MM.1S (cell line): ENCODE measurements around the gene MICU2.

ENCODE experiments used
- DNase-seq: peaks from one replicate; pipeline ENCODE4 v3.0.0-alpha.2; 2015
- H2AFZ ChIP-seq: fragments of 300-600 bp; sonication (generic); 2 replicates; pipeline ENCODE4 v1.6.0; 2016; ENCODE audit warnings: antibody characterized with exemption, low read length
- H3F3A ChIP-seq: fragments of 300-600 bp; sonication (generic); 2 replicates; pipeline ENCODE4 v1.6.1; 2016; ENCODE audit warnings: mild to moderate bottlenecking, antibody characterized with exemption, low read length, moderate library complexity, mixed read lengths; ENCODE audit not compliant: insufficient read depth
- H3K27ac ChIP-seq: fragments of 300-600 bp; sonication (generic); 2 replicates; pipeline ENCODE4 v1.5.1; 2016; ENCODE audit warnings: mild to moderate bottlenecking, low read length
- H3K27me3 ChIP-seq: fragments of 300-600 bp; sonication (generic); replicated peaks from 2 replicates; pipeline ENCODE4 v1.6.0; 2016; ENCODE audit warnings: low read length; ENCODE audit not compliant: insufficient read depth
- H3K36me3 ChIP-seq: fragments of 300-600 bp; sonication (generic); replicated peaks from 2 replicates; pipeline ENCODE4 v1.6.1; 2016; ENCODE audit warnings: mild to moderate bottlenecking, low read length, mixed read lengths; ENCODE audit not compliant: insufficient read depth
- H3K4me1 ChIP-seq: fragments of 300-600 bp; sonication (generic); 2 replicates; pipeline ENCODE4 v1.6.1; 2016; ENCODE audit warnings: low read length, mixed read lengths
- H3K4me2 ChIP-seq: fragments of 300-600 bp; sonication (generic); 2 replicates; pipeline ENCODE4 v1.6.0; 2016; ENCODE audit warnings: low read depth, low read length
- H3K4me3 ChIP-seq: fragments of 300-600 bp; sonication (generic); 2 replicates; pipeline ENCODE4 v1.5.1; 2016; ENCODE audit warnings: low read length, mixed read lengths
- H3K79me2 ChIP-seq: fragments of 300-600 bp; sonication (generic); 2 replicates; pipeline ENCODE4 v1.6.1; 2016; ENCODE audit warnings: mixed run types, low read length, mixed read lengths
- H3K9ac ChIP-seq: fragments of 300-600 bp; sonication (generic); 2 replicates; pipeline ENCODE4 v1.6.1; 2016; ENCODE audit warnings: low read length, mixed read lengths
- H3K9me2 ChIP-seq: fragments of 300-600 bp; sonication (generic); replicated peaks from 2 replicates; pipeline ENCODE4 v1.6.1; 2016; ENCODE audit warnings: mild to moderate bottlenecking, low read length, mixed read lengths; ENCODE audit not compliant: insufficient read depth
- H3K9me3 ChIP-seq: fragments of 300-600 bp; sonication (generic); replicated peaks from 2 replicates; pipeline ENCODE4 v1.6.1; 2016; ENCODE audit warnings: mild to moderate bottlenecking, low read length, mixed read lengths; ENCODE audit not compliant: insufficient read depth
- H4K20me1 ChIP-seq: fragments of 300-600 bp; sonication (generic); 2 replicates; pipeline ENCODE4 v1.6.1; 2016; ENCODE audit warnings: mild to moderate bottlenecking, low read length, moderate library complexity, mixed read lengths; ENCODE audit not compliant: insufficient read depth
- EZH2 ChIP-seq: fragments of 300-600 bp; sonication (generic); optimal IDR thresholded peaks from 2 replicates; pipeline ENCODE3; 2017; ENCODE audit warnings: low read depth, mild to moderate bottlenecking, antibody characterized with exemption, low read length, mixed read lengths
- EZH2phosphoT487 ChIP-seq: fragments of 300-600 bp; sonication (generic); IDR thresholded peaks from 2 replicates; pipeline ENCODE4 v1.6.1; 2018; ENCODE audit warnings: antibody characterized with exemption, low read length
- TF ChIP-seq, protein P1 (sequence below): fragments of 300-600 bp; sonication (generic); IDR thresholded peaks from 2 replicates; pipeline ENCODE4 v1.5.1; 2016; ENCODE audit warnings: antibody characterized with exemption, low read length, mixed read lengths

Gene MICU2

DNA sequence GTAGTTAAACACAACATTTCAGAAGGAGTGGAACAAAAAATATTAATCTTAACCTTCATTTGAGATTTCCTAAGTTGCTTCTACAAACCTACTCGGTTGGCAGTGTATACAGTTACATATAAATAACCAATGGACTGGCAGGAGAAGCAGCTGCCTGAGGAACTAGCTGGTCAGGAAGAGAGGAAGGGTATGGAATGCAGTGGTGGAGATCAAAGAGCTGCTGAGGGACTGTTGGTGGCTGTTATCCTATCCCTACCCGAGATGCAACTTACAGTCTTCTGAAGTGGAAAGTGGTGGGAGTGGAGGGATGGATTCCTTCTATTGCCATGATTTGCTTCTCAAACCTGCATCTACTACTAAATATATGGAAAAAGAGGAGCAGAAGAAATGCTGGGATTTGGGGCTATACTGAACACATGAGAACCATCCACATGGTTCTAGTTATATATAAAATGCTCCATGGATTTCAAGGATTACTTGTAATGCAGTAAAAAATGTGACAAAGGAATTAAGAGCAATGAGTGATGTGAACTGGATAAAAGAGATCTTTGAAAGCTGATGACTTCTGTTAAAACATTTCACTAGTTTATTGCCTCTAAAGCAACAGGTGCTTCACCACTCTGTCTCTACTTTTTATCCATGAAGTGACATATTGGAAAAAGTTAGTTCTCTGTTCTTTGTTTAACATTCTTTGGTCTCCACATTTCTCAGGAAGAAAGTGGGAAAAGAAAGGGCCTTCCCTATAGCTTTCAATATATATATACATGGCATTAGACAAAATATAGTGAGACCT lies 29.9 kb downstream of the MICU2 start:
- no peak for DNase-seq
- Histone ChIP-seq H3K4me2 (no peak overlapping the region), H3K27me3 (no peaks in the 10 kb centered on the region), H3K27ac (no peak overlapping the region), H3K9ac (no peak overlapping the region), H3K9me3 (no peaks in the 10 kb centered on the region), H3F3A (no peaks in the 10 kb centered on the region), H3K9me2 (no peaks in the 10 kb centered on the region), H2AFZ (no peak overlapping the region), H4K20me1 (no peaks in the 10 kb centered on the region), H3K4me1 (no peaks in the 10 kb centered on the region), H3K4me3 (no peak overlapping the region), H3K79me2 (no peaks in the 10 kb centered on the region), H3K36me3 (no peaks in the 10 kb centered on the region)
- no peak for TF ChIP-seq EZH2
- TF ChIP-seq, protein P1, sequence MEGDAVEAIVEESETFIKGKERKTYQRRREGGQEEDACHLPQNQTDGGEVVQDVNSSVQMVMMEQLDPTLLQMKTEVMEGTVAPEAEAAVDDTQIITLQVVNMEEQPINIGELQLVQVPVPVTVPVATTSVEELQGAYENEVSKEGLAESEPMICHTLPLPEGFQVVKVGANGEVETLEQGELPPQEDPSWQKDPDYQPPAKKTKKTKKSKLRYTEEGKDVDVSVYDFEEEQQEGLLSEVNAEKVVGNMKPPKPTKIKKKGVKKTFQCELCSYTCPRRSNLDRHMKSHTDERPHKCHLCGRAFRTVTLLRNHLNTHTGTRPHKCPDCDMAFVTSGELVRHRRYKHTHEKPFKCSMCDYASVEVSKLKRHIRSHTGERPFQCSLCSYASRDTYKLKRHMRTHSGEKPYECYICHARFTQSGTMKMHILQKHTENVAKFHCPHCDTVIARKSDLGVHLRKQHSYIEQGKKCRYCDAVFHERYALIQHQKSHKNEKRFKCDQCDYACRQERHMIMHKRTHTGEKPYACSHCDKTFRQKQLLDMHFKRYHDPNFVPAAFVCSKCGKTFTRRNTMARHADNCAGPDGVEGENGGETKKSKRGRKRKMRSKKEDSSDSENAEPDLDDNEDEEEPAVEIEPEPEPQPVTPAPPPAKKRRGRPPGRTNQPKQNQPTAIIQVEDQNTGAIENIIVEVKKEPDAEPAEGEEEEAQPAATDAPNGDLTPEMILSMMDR = no peak
- no peak for TF ChIP-seq EZH2phosphoT487

DNA sequence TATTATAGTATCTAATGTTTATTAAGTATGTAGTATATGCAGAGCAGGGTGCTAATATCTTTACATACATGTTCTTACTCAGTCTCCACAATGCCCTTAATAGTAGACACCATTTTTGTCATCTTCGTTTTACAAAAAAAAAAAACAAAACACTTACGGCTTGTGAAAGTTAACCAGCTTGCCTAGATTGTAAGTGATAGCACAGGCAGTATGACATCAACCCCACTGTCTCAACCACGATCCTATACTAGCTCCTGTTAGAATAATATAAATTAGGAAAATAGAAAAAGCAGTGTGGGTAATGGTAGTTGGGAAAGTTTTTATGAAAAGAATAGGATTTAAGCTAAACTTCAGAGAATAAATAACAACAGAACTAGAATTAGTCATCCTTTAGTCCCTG lies 34.3 kb downstream of the MICU2 start:
- Histone ChIP-seq H4K20me1 (no peaks in the 10 kb centered on the region), H3K4me2 (no peak overlapping the region), H3K79me2 (no peaks in the 10 kb centered on the region), H3K27me3 (no peaks in the 10 kb centered on the region), H3K9me3 (no peaks in the 10 kb centered on the region), H3K4me3 (no peak overlapping the region), H3K36me3 (no peaks in the 10 kb centered on the region), H3K9ac (no peak overlapping the region), H3K27ac (no peak overlapping the region), H3K4me1 (no peaks in the 10 kb centered on the region), H3K9me2 (no peaks in the 10 kb centered on the region), H3F3A (no peaks in the 10 kb centered on the region), H2AFZ (no peak overlapping the region)
- TF ChIP-seq, protein P1 = no peak
- no peak for TF ChIP-seq EZH2
- TF ChIP-seq EZH2phosphoT487 = no peak
- no peak for DNase-seq

DNA sequence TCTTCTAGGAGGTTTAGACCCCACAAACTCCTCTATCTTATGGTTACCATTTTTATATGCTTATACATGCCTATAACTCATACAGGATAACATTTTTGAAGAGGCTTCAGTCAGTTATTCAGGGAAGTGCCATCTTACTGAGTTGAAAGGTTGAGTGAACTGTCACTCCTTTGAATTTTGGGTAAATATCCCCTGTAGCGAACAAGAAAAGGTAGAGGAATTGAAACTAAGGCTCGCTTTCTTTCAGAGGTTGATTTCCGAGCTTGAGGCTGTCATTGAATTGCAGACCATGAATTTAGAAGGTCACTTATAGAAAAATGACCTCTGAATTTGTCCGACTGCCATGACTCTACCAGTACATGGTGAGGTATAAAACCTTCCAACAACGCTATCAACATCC lies 35.1 kb downstream of the MICU2 start:
- H3K27me3 ChIP-seq = no peaks in the 10 kb centered on the region
- H3K4me3 ChIP-seq = no peak overlapping the region
- H3K4me2 ChIP-seq = no peak overlapping the region

More for the DNA sequence above, 35.1 kb downstream of the MICU2 start:
- no peaks in the 10 kb centered on the region for H4K20me1 ChIP-seq
- H3K9me2 ChIP-seq = no peaks in the 10 kb centered on the region
- H3F3A ChIP-seq = no peaks in the 10 kb centered on the region
- H3K36me3 ChIP-seq = no peaks in the 10 kb centered on the region
- H2AFZ ChIP-seq = no peak overlapping the region
- no peaks in the 10 kb centered on the region for H3K4me1 ChIP-seq
- TF ChIP-seq, protein P1 = no peak
- TF ChIP-seq EZH2 (no peak), EZH2phosphoT487 (no peak)
- no peaks in the 10 kb centered on the region for H3K79me2 ChIP-seq
- H3K9me3 ChIP-seq = no peaks in the 10 kb centered on the region
- DNase-seq = no peak
- no peak overlapping the region for H3K27ac ChIP-seq
- no peak overlapping the region for H3K9ac ChIP-seq
